ENCODE data around the gene EDNRB.

- no peak for TF ChIP-seq EZH2phosphoT487 (IDR thresholded peaks at IDR 0.05; ENCODE audit: insufficient read depth, low read depth)
- TF ChIP-seq EZH2 (IDR thresholded peaks at IDR 0.05; ENCODE audit: insufficient read depth, poor library complexity, severe bottlenecking): no peak
Measured at GRCh38 chr13:77846173-77846572, 72.5 kb downstream of the EDNRB start.
